ENCODE results near the gene GHSR.

GRCh38 chr3:172438186-172438585 lies 10.1 kb downstream of the GHSR start:
- TF ChIP-seq POLR2A (IDR thresholded peaks at IDR 0.05), result no peak
- TF ChIP-seq, protein P1, sequence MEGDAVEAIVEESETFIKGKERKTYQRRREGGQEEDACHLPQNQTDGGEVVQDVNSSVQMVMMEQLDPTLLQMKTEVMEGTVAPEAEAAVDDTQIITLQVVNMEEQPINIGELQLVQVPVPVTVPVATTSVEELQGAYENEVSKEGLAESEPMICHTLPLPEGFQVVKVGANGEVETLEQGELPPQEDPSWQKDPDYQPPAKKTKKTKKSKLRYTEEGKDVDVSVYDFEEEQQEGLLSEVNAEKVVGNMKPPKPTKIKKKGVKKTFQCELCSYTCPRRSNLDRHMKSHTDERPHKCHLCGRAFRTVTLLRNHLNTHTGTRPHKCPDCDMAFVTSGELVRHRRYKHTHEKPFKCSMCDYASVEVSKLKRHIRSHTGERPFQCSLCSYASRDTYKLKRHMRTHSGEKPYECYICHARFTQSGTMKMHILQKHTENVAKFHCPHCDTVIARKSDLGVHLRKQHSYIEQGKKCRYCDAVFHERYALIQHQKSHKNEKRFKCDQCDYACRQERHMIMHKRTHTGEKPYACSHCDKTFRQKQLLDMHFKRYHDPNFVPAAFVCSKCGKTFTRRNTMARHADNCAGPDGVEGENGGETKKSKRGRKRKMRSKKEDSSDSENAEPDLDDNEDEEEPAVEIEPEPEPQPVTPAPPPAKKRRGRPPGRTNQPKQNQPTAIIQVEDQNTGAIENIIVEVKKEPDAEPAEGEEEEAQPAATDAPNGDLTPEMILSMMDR (IDR thresholded peaks at IDR 0.05), result no peak

Data from thyroid gland (tissue), 4 donors.